BE2C (cell line): ENCODE data around the gene RNF19B.

Experiments
- DNase-seq: peaks from one replicate; pipeline ENCODE4 v3.0.0-alpha.2; 2020
- H3K27me3 ChIP-seq: fragments of 250-450 bp; sonication (Bioruptor Pico); 2 replicates; pipeline ENCODE4 v1.5.1; 2020; ENCODE audit warnings: mild to moderate bottlenecking
- H3K36me3 ChIP-seq: fragments of 250-450 bp; sonication (Bioruptor Pico); 2 replicates; pipeline ENCODE4 v1.5.1; 2020; ENCODE audit warnings: mild to moderate bottlenecking
- H3K4me1 ChIP-seq: fragments of 250-450 bp; sonication (Bioruptor Pico); 2 replicates; pipeline ENCODE4 v1.5.1; 2020
- H3K4me3 ChIP-seq: 2 replicates; pipeline ENCODE4 v1.5.1; 2011; ENCODE audit warnings: low read depth, low read length
- H3K9me3 ChIP-seq: fragments of 250-450 bp; sonication (Bioruptor Pico); 2 replicates; pipeline ENCODE4 v1.5.1; 2020
- TF ChIP-seq, protein P1 (sequence below): IDR thresholded peaks from 2 replicates; pipeline ENCODE4 v1.5.1; 2012; ENCODE audit warnings: mild to moderate bottlenecking, low read depth, low read length

The RNF19B gene

DNA sequence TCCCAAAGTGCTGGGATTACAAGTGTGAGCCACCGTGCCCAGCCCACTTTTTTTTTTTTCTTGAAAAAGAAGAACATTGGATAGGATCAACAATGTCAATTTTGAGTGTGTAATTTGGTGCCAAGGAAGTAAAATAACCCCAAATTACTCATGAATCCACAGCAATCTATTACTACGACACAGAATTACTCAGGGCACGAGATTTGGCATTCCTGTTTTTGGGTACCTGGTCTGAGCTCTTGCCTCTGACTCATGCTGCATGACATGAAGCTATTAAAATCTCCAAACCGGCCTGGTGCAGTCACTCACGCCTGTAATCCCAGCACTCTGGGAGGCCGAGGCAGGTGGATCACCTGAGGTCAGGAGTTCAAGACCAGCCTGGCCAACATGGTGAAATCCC, 10.4 kb downstream of the RNF19B start:
- Histone ChIP-seq H3K36me3 (no peaks in the 10 kb centered on the region), H3K4me1 (no peaks in the 10 kb centered on the region)
- TF ChIP-seq, protein P1, sequence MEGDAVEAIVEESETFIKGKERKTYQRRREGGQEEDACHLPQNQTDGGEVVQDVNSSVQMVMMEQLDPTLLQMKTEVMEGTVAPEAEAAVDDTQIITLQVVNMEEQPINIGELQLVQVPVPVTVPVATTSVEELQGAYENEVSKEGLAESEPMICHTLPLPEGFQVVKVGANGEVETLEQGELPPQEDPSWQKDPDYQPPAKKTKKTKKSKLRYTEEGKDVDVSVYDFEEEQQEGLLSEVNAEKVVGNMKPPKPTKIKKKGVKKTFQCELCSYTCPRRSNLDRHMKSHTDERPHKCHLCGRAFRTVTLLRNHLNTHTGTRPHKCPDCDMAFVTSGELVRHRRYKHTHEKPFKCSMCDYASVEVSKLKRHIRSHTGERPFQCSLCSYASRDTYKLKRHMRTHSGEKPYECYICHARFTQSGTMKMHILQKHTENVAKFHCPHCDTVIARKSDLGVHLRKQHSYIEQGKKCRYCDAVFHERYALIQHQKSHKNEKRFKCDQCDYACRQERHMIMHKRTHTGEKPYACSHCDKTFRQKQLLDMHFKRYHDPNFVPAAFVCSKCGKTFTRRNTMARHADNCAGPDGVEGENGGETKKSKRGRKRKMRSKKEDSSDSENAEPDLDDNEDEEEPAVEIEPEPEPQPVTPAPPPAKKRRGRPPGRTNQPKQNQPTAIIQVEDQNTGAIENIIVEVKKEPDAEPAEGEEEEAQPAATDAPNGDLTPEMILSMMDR, result no peak

DNA sequence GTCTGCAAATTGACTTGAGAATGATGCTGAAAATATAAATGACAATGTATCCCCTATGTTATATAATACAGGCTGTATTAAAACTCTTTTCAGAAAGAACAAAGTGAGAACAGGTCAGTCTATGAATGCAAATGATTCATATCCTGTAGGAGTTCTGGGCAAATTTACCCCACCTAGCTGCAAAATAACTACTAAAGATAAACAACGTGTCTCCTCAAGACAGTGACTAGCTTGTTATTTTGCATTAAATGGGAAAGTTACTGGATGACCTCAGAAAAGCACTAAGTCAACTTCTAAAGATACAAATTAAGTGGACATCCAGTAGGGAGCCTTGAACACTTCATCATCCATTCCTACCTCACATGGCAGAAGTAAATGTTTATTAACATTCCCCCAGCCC, 11.1 kb downstream of the RNF19B start:
- Histone ChIP-seq H3K9me3 (no peaks in the 10 kb centered on the region), H3K4me1 (no peaks in the 10 kb centered on the region), H3K27me3 (no peaks in the 10 kb centered on the region), H3K36me3 (no peaks in the 10 kb centered on the region), H3K4me3 (no peak overlapping the region)
- TF ChIP-seq, protein P1, result no peak
- DNase-seq, result no peak

More for the DNA sequence above, 10.4 kb downstream of the RNF19B start:
- Histone ChIP-seq H3K9me3 (no peaks in the 10 kb centered on the region), H3K4me3 (no peak overlapping the region), H3K27me3 (no peaks in the 10 kb centered on the region)
- no peak for DNase-seq

DNA sequence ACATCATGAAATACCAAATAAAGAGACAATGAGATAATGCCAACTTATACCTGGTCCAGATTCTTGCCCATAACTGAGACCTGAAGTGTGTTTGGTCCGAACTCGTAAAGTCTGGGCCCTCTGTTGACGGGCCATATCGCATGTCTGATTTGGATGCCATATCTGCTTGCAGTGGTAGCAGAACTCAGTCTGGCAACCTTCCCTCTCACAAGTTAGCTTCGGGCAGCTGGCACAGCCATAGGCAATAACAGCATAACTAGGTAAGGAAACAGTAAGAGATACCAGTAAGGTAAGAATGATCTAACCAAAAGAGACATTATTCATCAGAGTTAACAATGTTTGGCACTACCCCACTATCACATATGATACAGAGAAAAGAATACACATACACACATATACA, 15.1 kb downstream of the RNF19B start:
- Histone ChIP-seq H3K4me3 (no peak overlapping the region), H3K36me3 (no peaks in the 10 kb centered on the region), H3K4me1 (no peaks in the 10 kb centered on the region), H3K27me3 (no peaks in the 10 kb centered on the region), H3K9me3 (no peaks in the 10 kb centered on the region)
- TF ChIP-seq, protein P1, result no peak
- DNase-seq, result no peak

DNA sequence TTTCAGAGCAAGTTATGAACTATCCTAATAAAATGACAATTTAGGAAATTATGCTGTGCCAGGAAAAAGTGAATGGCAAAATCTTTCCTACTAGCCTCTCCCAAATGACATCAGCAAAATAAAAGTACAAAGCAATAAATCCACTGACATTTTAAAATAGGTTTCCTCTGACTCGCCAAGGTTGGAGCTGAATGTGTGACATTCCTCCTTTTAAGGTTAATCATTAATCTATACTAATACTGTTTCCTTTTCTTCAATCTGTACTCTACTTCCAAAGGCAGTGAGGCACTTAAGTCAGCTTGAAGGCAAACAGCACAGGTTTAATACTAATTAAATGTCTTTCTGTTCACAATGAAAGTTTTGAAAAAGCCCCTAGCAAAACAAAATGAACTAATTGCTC, 15.7 kb downstream of the RNF19B start:
- H3K27me3 ChIP-seq, result no peaks in the 10 kb centered on the region
- H3K4me1 ChIP-seq, result no peaks in the 10 kb centered on the region
- H3K9me3 ChIP-seq, result no peaks in the 10 kb centered on the region
- TF ChIP-seq, protein P1, result no peak
- no peaks in the 10 kb centered on the region for H3K36me3 ChIP-seq
- no peak for DNase-seq
- no peak overlapping the region for H3K4me3 ChIP-seq

DNA sequence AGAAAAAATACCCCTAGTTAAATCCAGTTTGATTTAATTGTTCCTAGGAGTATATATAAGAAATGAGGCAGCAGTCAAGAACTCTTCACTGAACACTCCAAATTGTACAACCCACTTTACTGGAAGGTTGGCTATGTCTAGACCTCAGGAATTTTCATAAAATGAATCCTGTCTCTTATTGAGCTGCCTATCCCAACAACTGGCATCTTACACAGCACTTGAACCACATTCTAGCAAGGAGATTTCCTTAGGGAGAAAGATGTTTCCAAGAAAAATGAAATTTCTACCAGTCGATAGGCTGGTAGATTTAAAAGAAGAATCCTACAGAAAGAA, 16.3 kb downstream of the RNF19B start:
- TF ChIP-seq, protein P1, result no peak
- Histone ChIP-seq H3K27me3 (no peaks in the 10 kb centered on the region), H3K9me3 (no peaks in the 10 kb centered on the region), H3K4me3 (no peak overlapping the region), H3K4me1 (no peaks in the 10 kb centered on the region), H3K36me3 (no peaks in the 10 kb centered on the region)
- no peak for DNase-seq

DNA sequence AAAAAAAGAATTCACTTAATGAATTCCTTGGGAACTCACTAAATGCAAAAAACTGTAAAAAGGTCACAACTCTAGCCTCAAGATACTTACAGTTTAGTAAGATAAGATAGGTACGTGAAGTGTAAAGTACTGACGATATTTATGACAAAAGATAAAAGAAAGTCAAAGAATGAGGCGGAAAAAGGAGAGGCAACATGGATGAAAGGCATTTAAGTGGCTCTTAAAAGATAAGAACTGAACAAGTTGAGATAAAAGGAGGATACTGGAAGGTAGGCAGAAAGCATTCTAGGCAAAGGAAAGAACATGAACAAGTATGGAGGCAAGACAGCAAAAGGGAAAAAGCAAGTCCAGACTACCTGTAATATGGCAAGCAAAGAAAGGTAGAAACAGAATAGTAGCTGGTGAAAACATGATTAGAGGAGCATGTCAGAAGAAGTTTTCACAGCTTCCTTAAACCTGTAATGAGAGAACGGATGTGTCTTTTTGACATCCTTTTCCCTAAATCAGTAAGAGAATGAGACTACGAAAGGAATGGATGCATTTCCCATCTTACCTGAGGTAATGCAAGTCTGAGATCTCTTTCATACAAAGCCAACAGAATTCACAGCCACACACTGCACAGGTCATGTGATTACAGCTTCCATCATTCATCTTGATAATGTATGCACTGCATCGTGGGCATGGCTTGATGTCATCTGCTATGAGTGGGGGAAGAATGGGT, 16.8 kb downstream of the RNF19B start:
- Histone ChIP-seq H3K9me3 (no peaks in the 10 kb centered on the region), H3K4me1 (no peaks in the 10 kb centered on the region), H3K36me3 (no peaks in the 10 kb centered on the region), H3K27me3 (no peaks in the 10 kb centered on the region), H3K4me3 (no peak overlapping the region)
- TF ChIP-seq, protein P1, result no peak
- no peak for DNase-seq
